D721Med (cell line): ENCODE results near the gene PRKD1.

Experiments
- DNase-seq: peaks from one replicate; pipeline ENCODE4 v3.0.0; 2011; ENCODE audit warnings: low spot score; ENCODE audit not compliant: insufficient read length
- FAIRE-seq: peaks from 2 replicates; lab custom pipeline; 2011; peaks lifted over from hg19 to GRCh38; lab: Jason Lieb, UNC
- TF ChIP-seq, protein P1 (sequence below): IDR thresholded peaks from 2 replicates; pipeline ENCODE4 v1.5.1; 2012; ENCODE audit warnings: mild to moderate bottlenecking, control low read depth; ENCODE audit not compliant: insufficient read depth; ENCODE audit errors: missing control alignments

The PRKD1 gene

GRCh38 chr14:29587046-29587445, 340.6 kb downstream of the PRKD1 start:
- TF ChIP-seq, protein P1, sequence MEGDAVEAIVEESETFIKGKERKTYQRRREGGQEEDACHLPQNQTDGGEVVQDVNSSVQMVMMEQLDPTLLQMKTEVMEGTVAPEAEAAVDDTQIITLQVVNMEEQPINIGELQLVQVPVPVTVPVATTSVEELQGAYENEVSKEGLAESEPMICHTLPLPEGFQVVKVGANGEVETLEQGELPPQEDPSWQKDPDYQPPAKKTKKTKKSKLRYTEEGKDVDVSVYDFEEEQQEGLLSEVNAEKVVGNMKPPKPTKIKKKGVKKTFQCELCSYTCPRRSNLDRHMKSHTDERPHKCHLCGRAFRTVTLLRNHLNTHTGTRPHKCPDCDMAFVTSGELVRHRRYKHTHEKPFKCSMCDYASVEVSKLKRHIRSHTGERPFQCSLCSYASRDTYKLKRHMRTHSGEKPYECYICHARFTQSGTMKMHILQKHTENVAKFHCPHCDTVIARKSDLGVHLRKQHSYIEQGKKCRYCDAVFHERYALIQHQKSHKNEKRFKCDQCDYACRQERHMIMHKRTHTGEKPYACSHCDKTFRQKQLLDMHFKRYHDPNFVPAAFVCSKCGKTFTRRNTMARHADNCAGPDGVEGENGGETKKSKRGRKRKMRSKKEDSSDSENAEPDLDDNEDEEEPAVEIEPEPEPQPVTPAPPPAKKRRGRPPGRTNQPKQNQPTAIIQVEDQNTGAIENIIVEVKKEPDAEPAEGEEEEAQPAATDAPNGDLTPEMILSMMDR: no peak
- no peak for FAIRE-seq
- DNase-seq: no peak

- TF ChIP-seq, protein P1: no peak
- no peak for DNase-seq
- FAIRE-seq: no peak
Observed at GRCh38 chr14:29584992-29585391, 342.7 kb downstream of the PRKD1 start.

DNA sequence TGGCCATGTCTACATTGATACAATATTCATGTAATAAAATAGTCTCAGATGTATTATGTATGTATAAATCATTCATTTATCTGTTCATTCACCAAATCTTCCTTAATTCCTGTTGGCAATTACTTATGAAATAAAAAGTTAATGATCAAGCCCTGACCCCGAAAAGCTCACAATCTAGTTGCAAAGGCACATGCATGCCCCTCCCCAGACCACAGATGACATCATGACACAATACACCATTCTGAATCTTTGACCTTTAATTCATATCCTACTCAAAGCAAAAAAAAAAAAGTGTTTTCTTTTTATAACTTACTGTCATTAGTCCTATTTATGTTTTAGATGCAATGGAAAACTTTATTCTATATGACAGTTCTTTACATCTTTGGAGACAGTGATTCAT, 346.9 kb downstream of the PRKD1 start:
- DNase-seq: no peak
- TF ChIP-seq, protein P1: no peak
- no peak for FAIRE-seq

- no peak for DNase-seq
- FAIRE-seq: no peak
- TF ChIP-seq, protein P1: no peak
Observed at GRCh38 chr14:29579838-29580237, 347.8 kb downstream of the PRKD1 start.

GRCh38 chr14:29576927-29577326, 350.7 kb downstream of the PRKD1 start:
- TF ChIP-seq, protein P1: no peak
- no peak for FAIRE-seq
- DNase-seq: no peak

GRCh38 chr14:29569194-29569593, 358.5 kb downstream of the PRKD1 start:
- DNase-seq (no peak), FAIRE-seq (no peak)
- TF ChIP-seq, protein P1: no peak

- DNase-seq: no peak
- FAIRE-seq: no peak
- TF ChIP-seq, protein P1: no peak
Observed at GRCh38 chr14:29566194-29566593, 361.5 kb downstream of the PRKD1 start.
